Muscle of leg (tissue), 9 donors: ENCODE data around the gene FMO1. TPM values are rescaled to one million over a fixed set of nuclear protein-coding genes. Genes with fewer than 3 reads are reported as not detected.

Experiments
- polyA plus RNA-seq, 8 donors: library from polyadenylated mRNA; unstranded; fragments of 120-200 nt; gene quantifications; one replicate each; pipeline versions ENCODE4 v1.2.1 to v1.2.3, GENCODE V29; 2013; ENCODE audit warnings: inconsistent platforms in 1 of 8, low replicate concordance in 1 of 8; ENCODE audit not compliant: insufficient read length in 8 of 8, insufficient read depth in 1 of 8
- total RNA-seq: library from RNA; stranded (reverse); fragments of 120-200 nt; gene quantifications from one replicate; pipeline ENCODE4 v1.2.4, GENCODE V29; 2013

Gene FMO1
- total and polyA plus RNA-seq, 9 donors: 2.6 to 10.1 (median 7.5) TPM

Other genes starting within 250 kb of the FMO1 start
- 0.04 TPM for gene FMO3, start 157.6 kb upstream of the FMO1 start, total RNA-seq
- gene FMO3, start 157.6 kb upstream of the FMO1 start, polyA plus RNA-seq: under 1 TPM; 0.10 to 0.40 (median 0.20) TPM
- 0.44 TPM for gene FMO2, start 63.2 kb upstream of the FMO1 start, total RNA-seq
- 1 to 10 TPM in 2 of 8 donors, under 1 TPM in 6; 0.23 to 1.3 (median 0.61) TPM for gene FMO2, start 63.2 kb upstream of the FMO1 start, polyA plus RNA-seq
- 2.0 TPM for gene FMO4, start 65.7 kb downstream of the FMO1 start, total RNA-seq
- 1 to 10 TPM; 2.9 to 6.4 (median 4.4) TPM for gene FMO4, start 65.7 kb downstream of the FMO1 start, polyA plus RNA-seq
- 43.1 TPM for gene PRRC2C, start 237.0 kb downstream of the FMO1 start, total RNA-seq
- gene PRRC2C, start 237.0 kb downstream of the FMO1 start, polyA plus RNA-seq: 10 to 100 TPM; 52.5 to 82.0 (median 67.3) TPM